HepG2 (cell line): ENCODE data around the gene AARSD1. TPM values are rescaled to one million over a fixed set of nuclear protein-coding genes. Genes with fewer than 3 reads are reported as not detected.

Source experiments
- CEBPG ChIP-seq: IDR thresholded peaks from 2 replicates; pipeline ENCODE4 v1.6.1; 2016
- FUBP1 ChIP-seq: sonication (generic); formaldehyde crosslinking; IDR thresholded peaks from 2 replicates; pipeline ENCODE4 v1.5.1; 2020; ENCODE audit warnings: missing genetic modification reagents, mild to moderate bottlenecking, borderline replicate concordance
- KLF11 ChIP-seq: IDR thresholded peaks from 2 replicates; pipeline ENCODE4 v1.6.1; 2016; ENCODE audit warnings: missing compliant biosample characterization
- NONO ChIP-seq, 2 experiments: fragments of 450-650 bp in 1 of 2; sonication (generic) in 1 of 2; formaldehyde crosslinking in 1 of 2; IDR thresholded peaks in 1 of 2; conservative IDR thresholded peaks in 1 of 2; 2 replicates each; pipeline versions ENCODE4 v1.6.1 to v1.8.0; 2017 to 2022; ENCODE audit warnings: mild to moderate bottlenecking in 1 of 2, missing genetic modification reagents in 1 of 2, moderate library complexity in 1 of 2
- PHF5A ChIP-seq: IDR thresholded peaks from one replicate; pipeline ENCODE4 v1.6.1; 2018; ENCODE audit warnings: low read depth, missing genetic modification reagents; ENCODE audit not compliant: unreplicated experiment
- RXRB ChIP-seq: IDR thresholded peaks from 2 replicates; pipeline ENCODE4 v1.6.1; 2016; ENCODE audit warnings: borderline replicate concordance, missing genetic modification reagents, missing compliant biosample characterization
- SKI ChIP-seq: fragments of 450-650 bp; IDR thresholded peaks from one replicate; pipeline ENCODE4 v1.6.1; 2018; ENCODE audit warnings: mild to moderate bottlenecking; ENCODE audit not compliant: partially characterized antibody
- SRY ChIP-seq: sonication (generic); formaldehyde crosslinking; IDR thresholded peaks from 2 replicates; pipeline ENCODE4 v1.8.0; 2022; ENCODE audit warnings: mild to moderate bottlenecking, missing genetic modification reagents
- ZNF407 ChIP-seq: sonication (generic); formaldehyde crosslinking; IDR thresholded peaks from one replicate; pipeline ENCODE4 v1.5.1; 2020; ENCODE audit warnings: mild to moderate bottlenecking, missing genetic modification reagents; ENCODE audit errors: not compliant biosample characterization
- ZNF615 ChIP-seq: sonication (generic); formaldehyde crosslinking; IDR thresholded peaks from 2 replicates; pipeline ENCODE4 v1.5.0; 2020; ENCODE audit warnings: mild to moderate bottlenecking, missing genetic modification reagents, borderline replicate concordance
- ZNF652 ChIP-seq: IDR thresholded peaks from 2 replicates; pipeline ENCODE4 v1.6.1; 2016; ENCODE audit warnings: low read depth, borderline replicate concordance
- ZXDC ChIP-seq: sonication (generic); formaldehyde crosslinking; IDR thresholded peaks from 2 replicates; pipeline ENCODE4 v1.5.0; 2020; ENCODE audit warnings: mild to moderate bottlenecking, missing genetic modification reagents
- polyA plus RNA-seq, 8 experiments: library from polyadenylated mRNA; depleted of rRNA in 3 of 8; stranded (reverse) in 7 of 8; unstranded in 1 of 8; fragments of >200 nt; fragmentation: Illumina TruSeq in 4 of 8; extraction: Trizol in 4 of 8; gene quantifications; 2 replicates each; pipeline versions ENCODE4 v1.2.1 to v1.2.3, GENCODE V29; 2011 to 2016; ENCODE audit warnings: low read depth in 4 of 8, missing spikeins in 1 of 8, mixed read lengths in 1 of 8; ENCODE audit not compliant: insufficient read depth in 1 of 8
- total RNA-seq, 5 experiments: library from RNA; depleted of rRNA; stranded (reverse); fragments of >200 nt; fragmentation: Illumina TruSeq; extraction: Trizol; gene quantifications; 2 replicates each; pipeline ENCODE4 v1.2.3, GENCODE V29; 2016; ENCODE audit warnings: low read depth in 1 of 5

Gene AARSD1
- total and polyA plus RNA-seq, 2 of the 13 experiments (the other 11 are each of a cell fraction or from before 2014, with no cell fraction given): 24.7 to 29.3 TPM

- 0 out of 2 replicates have a peak, but pooled peaks have one; percentile 24 for TF ChIP-seq FUBP1 (CRISPR knock-in tag)
- TF ChIP-seq NONO (IDR thresholded peaks at IDR 0.05): no peak
- TF ChIP-seq NONO (CRISPR knock-in tag; conservative IDR thresholded peaks at IDR 0.05): peak; percentile 63; the same call in 1 of the 2 replicates
- 0 out of 2 replicates have a peak, but pooled peaks have one; percentile 28 for TF ChIP-seq ZXDC (CRISPR knock-in tag)
- no peak for TF ChIP-seq ZNF615
- TF ChIP-seq ZNF652 (CRISPR knock-in tag): no peak
- peak; percentile 65; the same call in 1 of the 2 replicates for TF ChIP-seq SRY (CRISPR knock-in tag)
- TF ChIP-seq CEBPG (CRISPR knock-in tag): peak; percentile 85
- TF ChIP-seq KLF11: peak; percentile 74; the same call in 1 of the 2 replicates
- peak; percentile 37 for TF ChIP-seq ZNF407 (CRISPR knock-in tag)
- peak; percentile 72; the same call in 1 of the 2 replicates for TF ChIP-seq RXRB (CRISPR knock-in tag)
- no peak for TF ChIP-seq SKI
- peak; percentile 43 for TF ChIP-seq PHF5A (CRISPR knock-in tag)
Observed at GRCh38 chr17:42920106-42920900, 44.0 kb downstream of the AARSD1 start (continued).
